Measurements from ENCODE around the gene WDSUB1.

Gene WDSUB1

GRCh38 chr2:159262226-159262625 is 24.3 kb downstream of the WDSUB1 start:
- no peak overlapping the region for H3K4me3 ChIP-seq (ENCODE audit: low read depth, low read length)
- peak overlapping the region; percentile 23 for H3K27ac ChIP-seq
- peak; percentile 11 for DNase-seq
- no peaks in the 10 kb centered on the region for H3K36me3 ChIP-seq (replicated peaks)
- TF ChIP-seq CTCF (IDR thresholded peaks at IDR 0.05; ENCODE audit: low read depth, low read length, missing control alignments) = no peak
- in situ Hi-C loops (cut with HindIII; ENCODE audit: low pct_ligation_motif_present, low sequenced_read_pairs) = no loop called here
- H3K27me3 ChIP-seq (replicated peaks) = no peaks in the 10 kb centered on the region

- H3K27ac ChIP-seq = no peak overlapping the region
- in situ Hi-C loops (cut with HindIII; ENCODE audit: low pct_ligation_motif_present, low sequenced_read_pairs) = no loop called here
- no peaks in the 10 kb centered on the region for H3K27me3 ChIP-seq (replicated peaks)
- TF ChIP-seq CTCF (IDR thresholded peaks at IDR 0.05; ENCODE audit: low read depth, low read length, missing control alignments) = no peak
- H3K4me3 ChIP-seq (ENCODE audit: low read depth, low read length) = no peak overlapping the region
- DNase-seq = no peak
- no peaks in the 10 kb centered on the region for H3K36me3 ChIP-seq (replicated peaks)
Measured at GRCh38 chr2:159256159-159256558, 30.3 kb downstream of the WDSUB1 start.

GRCh38 chr2:159252905-159253304 is 33.6 kb downstream of the WDSUB1 start:
- Histone ChIP-seq H3K4me3 (ENCODE audit: low read depth, low read length) (no peak overlapping the region), H3K36me3 (replicated peaks) (no peaks in the 10 kb centered on the region), H3K27me3 (replicated peaks) (no peaks in the 10 kb centered on the region), H3K27ac (no peak overlapping the region)
- no peak for TF ChIP-seq CTCF (IDR thresholded peaks at IDR 0.05; ENCODE audit: low read depth, low read length, missing control alignments)
- in situ Hi-C loops (cut with HindIII; ENCODE audit: low pct_ligation_motif_present, low sequenced_read_pairs) = no loop called here
- DNase-seq = no peak

GRCh38 chr2:159251296-159252173 is 35.0 kb downstream of the WDSUB1 start:
- no peak for DNase-seq
- Histone ChIP-seq H3K27me3 (replicated peaks) (no peaks in the 10 kb centered on the region), H3K36me3 (replicated peaks) (no peaks in the 10 kb centered on the region), H3K27ac (no peak overlapping the region), H3K4me3 (ENCODE audit: low read depth, low read length) (no peak overlapping the region)
- in situ Hi-C loops (cut with HindIII; ENCODE audit: low pct_ligation_motif_present, low sequenced_read_pairs) = no loop called here
- TF ChIP-seq CTCF (IDR thresholded peaks at IDR 0.05; ENCODE audit: low read depth, low read length, missing control alignments) = no peak

- Histone ChIP-seq H3K4me3 (ENCODE audit: low read depth, low read length) (no peak overlapping the region), H3K36me3 (replicated peaks) (no peaks in the 10 kb centered on the region), H3K27ac (no peak overlapping the region), H3K27me3 (replicated peaks) (no peaks in the 10 kb centered on the region)
- peak; percentile 34 for DNase-seq
- no peak for TF ChIP-seq CTCF (IDR thresholded peaks at IDR 0.05; ENCODE audit: low read depth, low read length, missing control alignments)
- in situ Hi-C loops (cut with HindIII; ENCODE audit: low pct_ligation_motif_present, low sequenced_read_pairs) = no loop called here
Measured at GRCh38 chr2:159249990-159250715, 36.4 kb downstream of the WDSUB1 start.

All from brain microvascular endothelial cell (primary cell).